GM23248 (cell line): ENCODE measurements around the gene PANK4. TPM values are rescaled to one million over a fixed set of nuclear protein-coding genes. Genes with fewer than 3 reads are reported as not detected.

Source experiments
- DNase-seq: peaks from one replicate; pipeline ENCODE4 v3.0.0-alpha.2; 2015
- H2AFZ ChIP-seq: fragments of 200-600 bp; sonication (generic); 2 replicates; pipeline ENCODE4 v1.6.1; 2016; ENCODE audit warnings: antibody characterized with exemption
- H3F3A ChIP-seq: fragments of 200-600 bp; sonication (generic); 2 replicates; pipeline ENCODE4 v1.6.1; 2016; ENCODE audit warnings: mild to moderate bottlenecking, antibody characterized with exemption, mixed run types; ENCODE audit not compliant: insufficient read depth
- H3K27ac ChIP-seq: fragments of 200-600 bp; sonication (generic); 2 replicates; pipeline ENCODE4 v1.5.1; 2016; ENCODE audit warnings: mild to moderate bottlenecking
- H3K27me3 ChIP-seq: fragments of 200-600 bp; sonication (generic); replicated peaks from 2 replicates; pipeline ENCODE4 v1.6.1; 2016; ENCODE audit warnings: mild to moderate bottlenecking; ENCODE audit not compliant: insufficient read depth
- H3K36me3 ChIP-seq: fragments of 200-600 bp; sonication (generic); 2 replicates; pipeline ENCODE4 v1.6.1; 2016; ENCODE audit warnings: low read depth, mild to moderate bottlenecking
- H3K4me1 ChIP-seq: fragments of 200-600 bp; sonication (generic); 2 replicates; pipeline ENCODE4 v1.6.1; 2016; ENCODE audit warnings: mild to moderate bottlenecking; ENCODE audit not compliant: insufficient read depth
- H3K4me2 ChIP-seq: fragments of 200-600 bp; sonication (generic); one replicate; pipeline ENCODE4 v1.6.1; 2016; ENCODE audit warnings: mild to moderate bottlenecking; ENCODE audit not compliant: unreplicated experiment
- H3K4me3 ChIP-seq: fragments of 200-600 bp; sonication (generic); 2 replicates; pipeline ENCODE4 v1.5.1; 2016; ENCODE audit warnings: mild to moderate bottlenecking
- H3K79me2 ChIP-seq: fragments of 200-600 bp; sonication (generic); 2 replicates; pipeline ENCODE4 v1.6.1; 2016; ENCODE audit warnings: mild to moderate bottlenecking; ENCODE audit not compliant: insufficient read depth
- H3K9ac ChIP-seq: fragments of 200-600 bp; sonication (generic); 2 replicates; pipeline ENCODE4 v1.6.1; 2016; ENCODE audit warnings: mild to moderate bottlenecking
- H3K9me2 ChIP-seq: fragments of 200-600 bp; sonication (generic); 2 replicates; pipeline ENCODE4 v1.6.1; 2016; ENCODE audit warnings: mixed run types, mild to moderate bottlenecking, moderate library complexity; ENCODE audit not compliant: insufficient read depth
- H3K9me3 ChIP-seq: fragments of 200-600 bp; sonication (generic); one replicate; pipeline ENCODE4 v1.6.1; 2017; ENCODE audit warnings: low read depth
- H4K20me1 ChIP-seq: fragments of 200-600 bp; sonication (generic); 2 replicates; pipeline ENCODE4 v1.6.0; 2016; ENCODE audit not compliant: insufficient read depth
- EZH2 ChIP-seq: fragments of 200-600 bp; sonication (generic); IDR thresholded peaks from 2 replicates; pipeline ENCODE4 v1.6.1; 2018; ENCODE audit warnings: antibody characterized with exemption, mild to moderate bottlenecking; ENCODE audit not compliant: insufficient read depth, poor library complexity, severe bottlenecking
- EZH2phosphoT487 ChIP-seq: fragments of 200-600 bp; sonication (generic); IDR thresholded peaks from 2 replicates; pipeline ENCODE4 v1.6.1; 2018; ENCODE audit warnings: antibody characterized with exemption, moderate library complexity, mild to moderate bottlenecking, low read depth; ENCODE audit not compliant: insufficient read depth
- WGBS, 2 experiments: methylation state at CpG; one replicate each; pipeline ENCODE4 v1.1.6; 2015 to 2017; ENCODE audit warnings: low lambda C conversion rate in 2 of 2, low coverage in 1 of 2; ENCODE audit errors: missing lambda C conversion rate in 2 of 2; 5-methylcytosine and 5-hydroxymethylcytosine counted together
- in situ Hi-C: fragments of 300-500 bp; cut with MboI; formaldehyde crosslinking; loops from 2 replicates; pipeline ENCODE4 v1.15.0; 2020
- polyA plus RNA-seq: library from polyadenylated mRNA; unstranded; fragments of >200 nt; fragmentation: Nextera tagmentation; extraction: Ambion mirVana; gene quantifications from 2 replicates; pipeline ENCODE4 v1.2.1, GENCODE V29; 2016
- total RNA-seq: library from RNA; depleted of rRNA; stranded (reverse); fragments of >200 nt; shearing (Covaris generic); gene quantifications from 2 replicates; pipeline ENCODE4 v1.2.3, GENCODE V29; 2014

Gene PANK4
- total and polyA plus RNA-seq, 2 experiments from 2014 or later: 15.5 to 29.7 TPM

DNA sequence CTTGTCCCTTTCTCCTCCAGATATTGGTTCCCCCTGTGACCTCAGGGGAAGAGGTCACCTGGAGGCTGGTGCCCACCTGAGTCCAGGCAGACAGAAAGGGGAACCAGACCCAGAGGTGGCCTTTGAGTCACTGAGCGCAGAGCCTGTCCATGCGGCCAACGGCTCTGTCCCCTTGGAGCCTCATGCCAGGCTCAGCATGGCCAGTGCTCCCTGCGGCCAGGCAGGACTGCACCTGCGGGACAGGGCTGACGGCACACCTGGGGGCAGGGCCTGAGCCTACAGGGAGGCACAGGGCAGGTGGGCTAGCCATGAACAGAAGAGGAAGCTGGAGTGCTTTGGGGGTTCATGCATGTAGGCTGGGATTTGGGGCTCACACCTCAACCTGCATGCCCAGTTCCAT is 32.5 kb upstream of the PANK4 start:
- H3K9me2 ChIP-seq: no peaks in the 10 kb centered on the region
- DNase-seq: no peak
- in situ Hi-C loops: no loop called here
- no peaks in the 10 kb centered on the region for H3K79me2 ChIP-seq
- H4K20me1 ChIP-seq: no peaks in the 10 kb centered on the region
- H3K27ac ChIP-seq: no peak overlapping the region
- H3F3A ChIP-seq: no peaks in the 10 kb centered on the region
- WGBS, 2 experiments: 94 to 98% methylated on average over 6 of the region's 6 CpGs
- no peak overlapping the region for H3K4me3 ChIP-seq
- no peak overlapping the region for H3K9ac ChIP-seq
- H3K4me1 ChIP-seq: 0 out of 2 replicates have a peak, but pooled peaks cover 5% of the 10 kb centered on the region
- no peaks in the 10 kb centered on the region for H3K27me3 ChIP-seq
- TF ChIP-seq EZH2phosphoT487 (no peak), EZH2 (no peak)
- no peak overlapping the region for H2AFZ ChIP-seq
- H3K4me2 ChIP-seq: no peak overlapping the region
- no peaks in the 10 kb centered on the region for H3K36me3 ChIP-seq
- no peaks in the 10 kb centered on the region for H3K9me3 ChIP-seq

DNA sequence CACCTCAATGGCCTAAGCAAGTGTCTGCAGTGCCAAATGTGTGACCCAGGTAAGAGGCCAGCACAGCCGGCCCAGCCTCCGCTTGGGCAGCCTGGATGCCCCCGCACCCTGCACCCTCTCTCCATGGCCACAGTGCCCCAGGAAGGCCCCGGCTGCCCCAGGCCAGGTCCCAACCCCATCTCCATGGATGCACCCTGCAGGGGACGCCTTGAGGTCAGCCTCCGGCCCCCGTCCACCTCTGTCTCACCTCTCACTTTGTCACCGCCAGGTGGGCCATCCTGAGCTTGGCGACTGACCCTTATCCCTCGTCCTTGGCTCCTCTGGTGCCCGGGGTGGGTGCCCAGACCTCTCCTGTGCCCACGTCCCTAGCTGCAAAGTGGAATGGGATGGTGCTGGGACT is 32.0 kb upstream of the PANK4 start:
- no peaks in the 10 kb centered on the region for H3K27me3 ChIP-seq
- H2AFZ ChIP-seq: no peak overlapping the region
- no peaks in the 10 kb centered on the region for H3K9me2 ChIP-seq
- WGBS, 2 experiments: 94 to 96% methylated on average over 11 to 12 of the region's 12 CpGs
- no peaks in the 10 kb centered on the region for H4K20me1 ChIP-seq
- H3K9ac ChIP-seq: no peak overlapping the region
- no peak overlapping the region for H3K27ac ChIP-seq
- no peak for TF ChIP-seq EZH2phosphoT487
- no peak for TF ChIP-seq EZH2
- H3K36me3 ChIP-seq: no peaks in the 10 kb centered on the region
- 0 out of 2 replicates have a peak, but pooled peaks cover 5% of the 10 kb centered on the region for H3K4me1 ChIP-seq
- H3K79me2 ChIP-seq: no peaks in the 10 kb centered on the region
- no peak overlapping the region for H3K4me3 ChIP-seq
- no peaks in the 10 kb centered on the region for H3K9me3 ChIP-seq
- no peak overlapping the region for H3K4me2 ChIP-seq
- no peak for DNase-seq
- no peaks in the 10 kb centered on the region for H3F3A ChIP-seq
- in situ Hi-C loops: no loop called here

DNA sequence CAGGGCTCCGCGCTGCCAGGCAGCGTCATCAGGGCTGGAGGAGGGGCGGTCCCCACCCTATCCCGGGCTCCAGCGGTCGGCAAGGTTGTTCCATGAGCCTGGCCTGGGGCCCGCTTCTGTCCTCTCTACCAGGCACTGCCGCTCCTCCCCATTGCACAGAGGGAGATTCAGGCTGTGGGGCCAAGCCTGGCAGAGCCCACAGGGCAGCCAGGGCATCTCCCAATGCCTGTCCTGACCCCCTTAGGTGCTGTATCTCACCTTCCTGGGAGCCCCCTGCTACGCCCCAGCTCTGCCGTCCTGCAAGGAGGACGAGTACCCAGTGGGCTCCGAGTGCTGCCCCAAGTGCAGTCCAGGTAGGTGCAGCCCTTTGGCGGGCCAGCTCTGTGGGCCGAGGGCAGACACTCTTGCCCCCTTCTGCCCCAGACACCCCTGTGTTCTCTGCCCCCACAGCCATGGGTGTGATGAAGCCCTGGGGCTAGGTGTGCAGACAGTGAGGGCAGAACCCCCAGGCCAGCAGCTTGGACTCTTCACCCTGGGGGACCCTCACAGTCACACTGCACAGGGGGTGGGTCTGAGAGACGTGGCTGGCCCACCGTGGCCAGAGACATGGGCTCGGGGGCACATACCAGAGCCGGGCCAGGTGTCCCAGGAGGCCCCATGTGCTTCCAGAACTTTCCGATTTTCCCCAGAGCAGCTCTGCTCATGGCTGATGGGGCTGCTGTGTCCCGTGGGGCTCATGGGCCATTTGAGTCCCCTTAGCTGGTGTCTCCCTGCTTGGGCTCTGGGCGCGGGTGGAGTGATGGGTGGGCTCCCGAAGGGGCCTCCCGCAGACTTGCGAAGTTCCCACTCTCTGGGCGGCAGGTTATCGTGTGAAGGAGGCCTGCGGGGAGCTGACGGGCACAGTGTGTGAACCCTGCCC is 31.3 kb upstream of the PANK4 start:
- in situ Hi-C loops: no loop called here
- H3K4me2 ChIP-seq: peak overlapping the region; percentile 69
- no peaks in the 10 kb centered on the region for H3K79me2 ChIP-seq
- H3K36me3 ChIP-seq: no peaks in the 10 kb centered on the region
- TF ChIP-seq EZH2phosphoT487 (no peak), EZH2 (no peak)
- 0 out of 2 replicates have a peak, but pooled peaks cover 5% of the 10 kb centered on the region for H3K4me1 ChIP-seq
- 0 out of 2 replicates have a peak overlapping the region, but pooled peaks have one; percentile 74 for H3K4me3 ChIP-seq
- H3K27me3 ChIP-seq: no peaks in the 10 kb centered on the region
- H3K9ac ChIP-seq: no peak overlapping the region
- no peaks in the 10 kb centered on the region for H3F3A ChIP-seq
- H4K20me1 ChIP-seq: no peaks in the 10 kb centered on the region
- no peaks in the 10 kb centered on the region for H3K9me2 ChIP-seq
- DNase-seq: no peak
- no peaks in the 10 kb centered on the region for H3K9me3 ChIP-seq
- 75 to 83% methylated on average over 25 to 29 of the region's 30 CpGs for WGBS, 2 experiments
- no peak overlapping the region for H3K27ac ChIP-seq
- no peak overlapping the region for H2AFZ ChIP-seq

DNA sequence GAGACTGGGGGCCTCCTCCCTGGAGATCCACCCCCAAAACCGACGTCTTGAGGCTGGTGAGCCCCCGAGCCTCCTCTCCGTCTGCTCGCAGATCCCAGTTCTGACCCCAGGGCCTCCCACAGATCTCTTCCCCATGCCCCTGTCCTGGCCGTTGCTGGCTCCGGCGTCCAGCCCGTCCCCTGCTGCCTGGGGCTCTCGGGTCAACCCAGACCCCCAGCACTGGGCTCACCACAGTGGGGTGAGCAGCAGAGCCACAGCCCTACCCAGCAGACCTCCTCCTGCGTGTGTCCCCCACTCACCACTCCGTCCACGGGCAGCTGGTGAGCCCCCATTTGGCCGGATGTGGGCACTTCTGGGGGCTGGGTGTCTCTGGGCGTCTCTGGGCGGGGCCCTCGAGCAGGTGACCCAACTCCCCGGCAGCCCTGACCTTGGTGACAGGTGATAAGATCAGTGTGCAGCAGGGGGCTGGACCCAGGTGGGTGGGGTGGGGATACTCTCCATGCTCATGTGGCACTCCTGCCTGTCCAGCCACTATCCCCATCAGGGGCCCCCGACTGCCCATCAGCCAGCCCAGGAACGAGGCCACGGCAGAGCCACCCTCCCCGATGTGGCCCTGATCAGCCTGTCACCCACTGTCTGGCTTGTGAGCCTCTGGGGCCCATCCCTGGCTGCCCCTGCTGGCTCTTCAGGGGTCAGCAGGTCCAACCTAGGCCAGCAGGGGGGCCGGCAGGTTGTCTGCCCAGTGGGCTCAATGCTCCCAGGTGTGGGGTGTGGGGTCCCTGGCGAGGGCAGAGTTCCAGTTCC is 30.5 kb upstream of the PANK4 start:
- Histone ChIP-seq H3K27ac (peak overlapping the region; percentile 16), H3K4me1 (0 out of 2 replicates have a peak, but pooled peaks cover 5% of the 10 kb centered on the region), H3F3A (no peaks in the 10 kb centered on the region), H3K36me3 (no peaks in the 10 kb centered on the region), H2AFZ (peak overlapping the region; percentile 92), H3K9me2 (no peaks in the 10 kb centered on the region), H3K4me3 (peak overlapping the region; percentile 74), H3K9ac (peak overlapping the region; percentile 79), H3K4me2 (peak overlapping the region; percentile 69), H3K9me3 (no peaks in the 10 kb centered on the region), H3K27me3 (no peaks in the 10 kb centered on the region), H4K20me1 (no peaks in the 10 kb centered on the region), H3K79me2 (no peaks in the 10 kb centered on the region)
- TF ChIP-seq EZH2phosphoT487: no peak
- no peak for TF ChIP-seq EZH2
- 7 to 10% methylated on average over 18 to 23 of the region's 24 CpGs for WGBS, 2 experiments
- in situ Hi-C loops: no loop called here
- DNase-seq: no peak
